CD4-positive, alpha-beta T cell treated with Interleukin-12 subunit alpha and Interleukin-12 subunit beta, for 1 hour (primary cell): Measurements from ENCODE around the gene NTM.
"Not testable (repeated sequence)": the region's sequence is repeated elsewhere in the genome, so short reads cannot be mapped to it uniquely, and the experiment has no call there.

Experiments
- DNase-seq: peaks from one replicate; pipeline ENCODE4 v3.0.0-alpha.2; 2020

Gene NTM

GRCh38 chr11:131424257-131424876 lies 54.0 kb downstream of the NTM start:
- DNase-seq, result not testable (repeated sequence)

GRCh38 chr11:131425285-131425684 lies 54.9 kb downstream of the NTM start:
- no peak for DNase-seq

- no peak for DNase-seq
Observed at GRCh38 chr11:131428853-131429252, 58.4 kb downstream of the NTM start.

- DNase-seq, result no peak
Observed at GRCh38 chr11:131430473-131431208, 60.2 kb downstream of the NTM start.

- DNase-seq, result no peak
Observed at GRCh38 chr11:131441051-131441810, 70.8 kb downstream of the NTM start.

GRCh38 chr11:131446590-131447275 lies 76.3 kb downstream of the NTM start:
- DNase-seq, result no peak

- DNase-seq, result no peak
Observed at GRCh38 chr11:131447277-131447815, 76.9 kb downstream of the NTM start.

- DNase-seq, result no peak
Observed at GRCh38 chr11:131447898-131448297, 77.5 kb downstream of the NTM start.

GRCh38 chr11:131449036-131450019 lies 78.9 kb downstream of the NTM start:
- DNase-seq, result no peak

- DNase-seq, result no peak
Observed at GRCh38 chr11:131454490-131454889, 84.1 kb downstream of the NTM start.

- DNase-seq, result no peak
Observed at GRCh38 chr11:131454989-131455388, 84.6 kb downstream of the NTM start.

- no peak for DNase-seq
Observed at GRCh38 chr11:131455843-131456704, 85.7 kb downstream of the NTM start.

GRCh38 chr11:131457163-131457562 lies 86.7 kb downstream of the NTM start:
- DNase-seq, result no peak

- DNase-seq, result no peak
Observed at GRCh38 chr11:131458421-131458820, 88.0 kb downstream of the NTM start.

- no peak for DNase-seq
Observed at GRCh38 chr11:131460931-131461330, 90.5 kb downstream of the NTM start.

GRCh38 chr11:131462622-131463021 lies 92.2 kb downstream of the NTM start:
- no peak for DNase-seq

GRCh38 chr11:131463162-131463561 lies 92.7 kb downstream of the NTM start:
- DNase-seq, result no peak

GRCh38 chr11:131463649-131464425 lies 93.4 kb downstream of the NTM start:
- no peak for DNase-seq

- DNase-seq, result no peak
Observed at GRCh38 chr11:131464461-131464860, 94.0 kb downstream of the NTM start.

GRCh38 chr11:131465039-131465438 lies 94.6 kb downstream of the NTM start:
- no peak for DNase-seq
